ENCODE results near the gene CALHM5.
A peak's percentile ranks its signal among the peaks of the same experiment; 100 is the strongest.

DNA sequence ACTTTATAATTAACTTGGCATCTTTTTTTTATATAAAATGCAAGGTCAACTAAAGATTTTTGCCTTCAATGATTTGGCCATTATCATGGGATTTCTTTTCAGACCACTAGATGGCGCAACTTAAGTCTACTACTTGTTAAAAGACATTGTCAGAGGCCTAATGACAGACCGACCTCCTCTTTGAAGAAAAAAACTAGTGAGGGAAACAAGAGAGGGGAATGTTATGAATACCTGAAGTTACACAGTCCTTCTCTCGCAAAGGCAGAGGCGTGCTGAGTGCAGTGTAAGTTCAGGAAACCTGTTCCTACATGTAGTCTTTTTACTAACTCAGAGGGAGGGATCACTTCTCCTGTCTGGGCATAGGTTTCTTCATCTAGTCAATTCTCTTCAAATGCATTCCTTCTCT is 24.8 kb downstream of the CALHM5 start:
- TF ChIP-seq, protein P1, sequence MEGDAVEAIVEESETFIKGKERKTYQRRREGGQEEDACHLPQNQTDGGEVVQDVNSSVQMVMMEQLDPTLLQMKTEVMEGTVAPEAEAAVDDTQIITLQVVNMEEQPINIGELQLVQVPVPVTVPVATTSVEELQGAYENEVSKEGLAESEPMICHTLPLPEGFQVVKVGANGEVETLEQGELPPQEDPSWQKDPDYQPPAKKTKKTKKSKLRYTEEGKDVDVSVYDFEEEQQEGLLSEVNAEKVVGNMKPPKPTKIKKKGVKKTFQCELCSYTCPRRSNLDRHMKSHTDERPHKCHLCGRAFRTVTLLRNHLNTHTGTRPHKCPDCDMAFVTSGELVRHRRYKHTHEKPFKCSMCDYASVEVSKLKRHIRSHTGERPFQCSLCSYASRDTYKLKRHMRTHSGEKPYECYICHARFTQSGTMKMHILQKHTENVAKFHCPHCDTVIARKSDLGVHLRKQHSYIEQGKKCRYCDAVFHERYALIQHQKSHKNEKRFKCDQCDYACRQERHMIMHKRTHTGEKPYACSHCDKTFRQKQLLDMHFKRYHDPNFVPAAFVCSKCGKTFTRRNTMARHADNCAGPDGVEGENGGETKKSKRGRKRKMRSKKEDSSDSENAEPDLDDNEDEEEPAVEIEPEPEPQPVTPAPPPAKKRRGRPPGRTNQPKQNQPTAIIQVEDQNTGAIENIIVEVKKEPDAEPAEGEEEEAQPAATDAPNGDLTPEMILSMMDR (conservative IDR thresholded peaks at IDR 0.05 in 1 of 2, IDR thresholded peaks at IDR 0.05 in 1 of 2; ENCODE audit: extremely low read depth in 1 of 2, insufficient read depth in 1 of 2, low read depth in 1 of 2, low read length in 2 of 2) = peak; percentile 48 to 59
- TF ChIP-seq EZH2 (IDR thresholded peaks at IDR 0.05; ENCODE audit: borderline replicate concordance, low read length) = no peak

All from mammary epithelial cell (primary cell).